NB4 (cell line): ENCODE measurements around the gene SH3BGRL2.

ENCODE experiments used
- CTCF ChIP-seq: IDR thresholded peaks from one replicate; pipeline ENCODE4 v1.5.1; 2012; ENCODE audit warnings: low read depth, low read length
- MAX ChIP-seq: IDR thresholded peaks from 2 replicates; pipeline ENCODE4 v1.6.1; 2011; ENCODE audit warnings: low read depth, low read length
- POLR2A ChIP-seq: IDR thresholded peaks from 2 replicates; pipeline ENCODE4 v1.6.1; 2011; ENCODE audit warnings: mild to moderate bottlenecking; ENCODE audit not compliant: insufficient read length; ENCODE audit errors: extremely low read depth

- TF ChIP-seq MAX (no peak), CTCF (no peak), POLR2A (no peak)
Measured at GRCh38 chr6:79694623-79695343, 63.7 kb downstream of the SH3BGRL2 start.
